ENCODE data around the gene TOGARAM2.

Gene TOGARAM2

GRCh38 chr2:29053223-29053622, 72.1 kb downstream of the TOGARAM2 start:
- DNase-seq (ENCODE audit: low read depth in 2 of 3, low spot score in 1 of 3): no peak

GRCh38 chr2:29053670-29054400, 72.7 kb downstream of the TOGARAM2 start:
- DNase-seq (ENCODE audit: low read depth in 2 of 3, low spot score in 1 of 3): no peak

GRCh38 chr2:29054430-29054829, 73.3 kb downstream of the TOGARAM2 start:
- DNase-seq (ENCODE audit: low read depth in 2 of 3, low spot score in 1 of 3): no peak

GRCh38 chr2:29055601-29056000, 74.5 kb downstream of the TOGARAM2 start:
- no peak for DNase-seq (ENCODE audit: low read depth in 2 of 3, low spot score in 1 of 3)

- DNase-seq (ENCODE audit: low read depth in 2 of 3, low spot score in 1 of 3): no peak
Observed at GRCh38 chr2:29056452-29056851, 75.4 kb downstream of the TOGARAM2 start.

- DNase-seq (ENCODE audit: low read depth in 2 of 3, low spot score in 1 of 3): no peak
Observed at GRCh38 chr2:29057006-29057405, 75.9 kb downstream of the TOGARAM2 start.

GRCh38 chr2:29059624-29060023, 78.5 kb downstream of the TOGARAM2 start:
- DNase-seq (ENCODE audit: low read depth in 2 of 3, low spot score in 1 of 3): no peak

GRCh38 chr2:29060441-29060840, 79.3 kb downstream of the TOGARAM2 start:
- no peak for DNase-seq (ENCODE audit: low read depth in 2 of 3, low spot score in 1 of 3)

- no peak for DNase-seq (ENCODE audit: low read depth in 2 of 3, low spot score in 1 of 3)
Observed at GRCh38 chr2:29061176-29061575, 80.1 kb downstream of the TOGARAM2 start.

GRCh38 chr2:29061616-29062015, 80.5 kb downstream of the TOGARAM2 start:
- DNase-seq (ENCODE audit: low read depth in 2 of 3, low spot score in 1 of 3): no peak

GRCh38 chr2:29062371-29062770, 81.3 kb downstream of the TOGARAM2 start:
- no peak for DNase-seq (ENCODE audit: low read depth in 2 of 3, low spot score in 1 of 3)

GRCh38 chr2:29063056-29063455, 82.0 kb downstream of the TOGARAM2 start:
- DNase-seq (ENCODE audit: low read depth in 2 of 3, low spot score in 1 of 3): no peak

- DNase-seq (ENCODE audit: low read depth in 2 of 3, low spot score in 1 of 3): no peak
Observed at GRCh38 chr2:29063646-29064345, 82.7 kb downstream of the TOGARAM2 start.

- no peak for DNase-seq (ENCODE audit: low read depth in 2 of 3, low spot score in 1 of 3)
Observed at GRCh38 chr2:29064346-29064715, 83.2 kb downstream of the TOGARAM2 start.

- no peak for DNase-seq (ENCODE audit: low read depth in 2 of 3, low spot score in 1 of 3)
Observed at GRCh38 chr2:29064746-29065067, 83.6 kb downstream of the TOGARAM2 start.

GRCh38 chr2:29065068-29065811, 84.1 kb downstream of the TOGARAM2 start:
- no peak for DNase-seq (ENCODE audit: low read depth in 2 of 3, low spot score in 1 of 3)

GRCh38 chr2:29066271-29066860, 85.3 kb downstream of the TOGARAM2 start:
- DNase-seq (ENCODE audit: low read depth in 2 of 3, low spot score in 1 of 3): no peak

GRCh38 chr2:29066997-29067605, 86.0 kb downstream of the TOGARAM2 start:
- no peak for DNase-seq (ENCODE audit: low read depth in 2 of 3, low spot score in 1 of 3)

GRCh38 chr2:29068513-29068912, 87.4 kb downstream of the TOGARAM2 start:
- DNase-seq (ENCODE audit: low read depth in 2 of 3, low spot score in 1 of 3): no peak

GRCh38 chr2:29070526-29070925, 89.4 kb downstream of the TOGARAM2 start:
- no peak for DNase-seq (ENCODE audit: low read depth in 2 of 3, low spot score in 1 of 3)

All from stimulated activated CD4-positive, alpha-beta T cell treated with anti-CD3 and anti-CD28 coated beads, Interleukin-12 subunit alpha, Interleukin-12 subunit beta, amount 100 ng/mL, for 48 hours (primary cell).